LNCaP clone FGC (cell line): ENCODE results near the gene ZSCAN5A.
A peak's percentile ranks its signal among the peaks of the same experiment; 100 is the strongest.

Source experiments
- DNase-seq: peaks from one replicate; pipeline ENCODE4 v3.0.0-alpha.2; 2011; ENCODE audit warnings: low read depth
- H3K4me3 ChIP-seq: 2 replicates; pipeline ENCODE4 v1.5.1; 2011; ENCODE audit warnings: mild to moderate bottlenecking, low read depth, low read length, control low read depth
- TF ChIP-seq, protein P1 (sequence below): IDR thresholded peaks from 2 replicates; pipeline ENCODE4 v1.5.1; 2012; ENCODE audit warnings: mild to moderate bottlenecking; ENCODE audit not compliant: control insufficient read depth, insufficient read depth; ENCODE audit errors: extremely low read depth

ZSCAN5A gene

DNA sequence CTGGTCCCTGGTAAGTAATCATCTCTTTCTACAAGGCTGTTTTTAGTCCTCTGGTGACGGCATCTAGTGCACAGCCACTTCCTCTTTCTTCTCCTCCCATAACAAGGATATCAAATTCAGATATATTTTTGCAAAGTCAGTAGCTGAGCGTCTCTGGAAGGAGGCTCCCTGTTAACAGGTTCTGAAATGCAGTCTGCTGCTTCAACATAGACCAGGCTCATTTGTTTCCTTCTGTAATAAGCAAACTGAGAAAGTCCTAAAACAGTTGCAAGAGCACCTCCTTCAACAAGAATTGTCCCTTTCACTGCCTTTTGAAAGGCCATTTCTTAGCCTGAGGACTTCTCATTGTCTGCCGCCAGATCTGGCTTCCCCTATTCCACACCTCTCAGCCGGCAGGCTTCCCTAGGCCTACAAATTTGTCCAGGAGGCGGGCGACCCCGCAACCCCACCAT lies 7.4 kb upstream of the ZSCAN5A start:
- H3K4me3 ChIP-seq = no peak overlapping the region
- no peak for DNase-seq
- TF ChIP-seq, protein P1, sequence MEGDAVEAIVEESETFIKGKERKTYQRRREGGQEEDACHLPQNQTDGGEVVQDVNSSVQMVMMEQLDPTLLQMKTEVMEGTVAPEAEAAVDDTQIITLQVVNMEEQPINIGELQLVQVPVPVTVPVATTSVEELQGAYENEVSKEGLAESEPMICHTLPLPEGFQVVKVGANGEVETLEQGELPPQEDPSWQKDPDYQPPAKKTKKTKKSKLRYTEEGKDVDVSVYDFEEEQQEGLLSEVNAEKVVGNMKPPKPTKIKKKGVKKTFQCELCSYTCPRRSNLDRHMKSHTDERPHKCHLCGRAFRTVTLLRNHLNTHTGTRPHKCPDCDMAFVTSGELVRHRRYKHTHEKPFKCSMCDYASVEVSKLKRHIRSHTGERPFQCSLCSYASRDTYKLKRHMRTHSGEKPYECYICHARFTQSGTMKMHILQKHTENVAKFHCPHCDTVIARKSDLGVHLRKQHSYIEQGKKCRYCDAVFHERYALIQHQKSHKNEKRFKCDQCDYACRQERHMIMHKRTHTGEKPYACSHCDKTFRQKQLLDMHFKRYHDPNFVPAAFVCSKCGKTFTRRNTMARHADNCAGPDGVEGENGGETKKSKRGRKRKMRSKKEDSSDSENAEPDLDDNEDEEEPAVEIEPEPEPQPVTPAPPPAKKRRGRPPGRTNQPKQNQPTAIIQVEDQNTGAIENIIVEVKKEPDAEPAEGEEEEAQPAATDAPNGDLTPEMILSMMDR = no peak

DNA sequence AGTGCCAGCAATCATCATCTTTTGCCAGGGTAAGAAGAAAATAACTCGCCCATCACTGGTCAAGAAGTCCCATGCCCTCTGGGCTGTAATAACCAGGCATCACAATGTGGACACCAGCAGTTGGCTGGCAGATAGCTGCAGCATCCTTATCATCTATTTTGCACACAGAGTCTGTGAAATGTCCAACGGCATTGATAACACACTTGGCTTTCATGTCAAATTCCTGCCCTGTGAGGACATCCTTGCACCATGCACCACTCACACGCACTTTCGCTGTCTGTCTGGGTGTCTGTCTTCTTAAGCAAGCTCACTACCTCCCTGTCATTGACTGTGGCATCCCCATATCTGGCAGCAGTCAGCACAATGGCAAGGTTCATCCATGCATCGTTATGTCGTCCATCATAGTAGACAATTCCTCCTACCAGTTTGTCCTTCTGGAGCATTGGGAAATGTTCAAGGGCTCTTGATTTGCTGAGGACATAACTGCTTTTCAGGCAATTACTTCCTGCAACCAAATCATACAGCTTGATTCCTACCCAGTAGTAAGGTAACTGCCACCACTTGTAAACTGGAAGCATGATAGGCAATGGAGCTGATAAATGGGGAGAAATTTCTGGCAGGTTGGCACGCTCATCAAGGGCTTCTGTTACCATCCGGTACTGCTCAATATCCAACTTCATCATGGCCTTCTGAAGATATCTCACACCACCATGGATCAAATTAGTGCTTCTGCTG lies 6.8 kb upstream of the ZSCAN5A start:
- H3K4me3 ChIP-seq = no peak overlapping the region
- DNase-seq = no peak
- TF ChIP-seq, protein P1 = no peak

DNA sequence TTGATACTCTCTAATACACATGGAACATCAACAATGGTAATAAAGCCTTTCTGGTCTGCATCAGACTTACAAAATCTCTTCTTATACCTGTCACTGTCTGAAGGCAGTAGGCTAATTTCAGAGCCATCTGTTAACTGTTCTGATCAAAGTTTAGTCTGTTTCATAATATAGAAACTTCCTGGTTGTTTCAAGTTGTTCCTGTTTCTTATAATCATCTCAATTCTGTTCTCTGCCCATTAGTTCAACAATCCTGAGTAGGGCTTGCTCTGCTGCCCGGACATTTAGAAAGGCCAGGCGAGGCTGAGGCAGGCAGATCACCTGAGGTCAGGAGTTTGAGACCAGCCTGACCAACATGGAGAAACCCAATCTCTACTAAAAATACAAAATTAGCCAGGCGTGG lies 5.4 kb upstream of the ZSCAN5A start:
- no peak overlapping the region for H3K4me3 ChIP-seq
- TF ChIP-seq, protein P1 = no peak
- DNase-seq = no peak

DNA sequence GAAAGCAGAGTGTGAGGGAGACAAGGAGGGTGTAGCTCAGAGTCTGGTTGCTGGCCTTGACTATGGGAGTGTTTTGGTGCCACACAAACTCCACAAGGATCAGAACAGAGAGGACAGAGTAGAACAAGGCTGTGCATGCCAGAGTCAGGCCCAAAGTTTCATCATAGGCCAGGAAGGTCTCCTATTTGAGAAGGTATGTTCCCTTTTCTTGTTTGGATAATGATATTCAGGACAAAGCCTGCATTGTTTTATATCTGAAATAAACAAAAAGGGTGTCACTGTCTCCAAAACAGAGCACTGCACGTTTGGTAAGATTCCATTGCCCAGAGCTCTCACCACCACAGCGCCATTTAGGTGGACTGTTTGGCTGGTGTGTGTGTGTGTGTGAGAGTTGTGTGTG lies 3.1 kb upstream of the ZSCAN5A start:
- no peak overlapping the region for H3K4me3 ChIP-seq
- TF ChIP-seq, protein P1 = no peak
- no peak for DNase-seq

DNA sequence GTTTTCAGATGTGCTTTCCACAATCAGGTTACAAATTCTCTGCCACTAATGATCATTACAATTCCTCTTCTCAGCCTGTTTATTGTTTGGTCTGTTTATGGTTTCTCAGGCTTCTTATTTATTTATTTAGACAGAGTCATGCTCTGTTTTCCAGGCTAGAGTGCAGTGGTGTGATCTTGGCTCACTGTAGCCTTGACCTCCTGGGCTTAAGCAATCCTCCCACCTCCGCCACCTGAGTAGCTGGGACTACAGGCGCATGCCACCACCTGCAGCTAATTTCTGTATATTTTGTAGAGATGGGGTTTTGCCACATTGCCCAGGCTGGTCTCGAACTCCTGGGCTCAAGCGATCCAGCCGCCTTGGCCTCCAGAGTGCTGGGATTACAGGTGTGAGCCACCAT lies 2.1 kb upstream of the ZSCAN5A start:
- H3K4me3 ChIP-seq = no peak overlapping the region
- DNase-seq = no peak
- TF ChIP-seq, protein P1 = no peak

DNA sequence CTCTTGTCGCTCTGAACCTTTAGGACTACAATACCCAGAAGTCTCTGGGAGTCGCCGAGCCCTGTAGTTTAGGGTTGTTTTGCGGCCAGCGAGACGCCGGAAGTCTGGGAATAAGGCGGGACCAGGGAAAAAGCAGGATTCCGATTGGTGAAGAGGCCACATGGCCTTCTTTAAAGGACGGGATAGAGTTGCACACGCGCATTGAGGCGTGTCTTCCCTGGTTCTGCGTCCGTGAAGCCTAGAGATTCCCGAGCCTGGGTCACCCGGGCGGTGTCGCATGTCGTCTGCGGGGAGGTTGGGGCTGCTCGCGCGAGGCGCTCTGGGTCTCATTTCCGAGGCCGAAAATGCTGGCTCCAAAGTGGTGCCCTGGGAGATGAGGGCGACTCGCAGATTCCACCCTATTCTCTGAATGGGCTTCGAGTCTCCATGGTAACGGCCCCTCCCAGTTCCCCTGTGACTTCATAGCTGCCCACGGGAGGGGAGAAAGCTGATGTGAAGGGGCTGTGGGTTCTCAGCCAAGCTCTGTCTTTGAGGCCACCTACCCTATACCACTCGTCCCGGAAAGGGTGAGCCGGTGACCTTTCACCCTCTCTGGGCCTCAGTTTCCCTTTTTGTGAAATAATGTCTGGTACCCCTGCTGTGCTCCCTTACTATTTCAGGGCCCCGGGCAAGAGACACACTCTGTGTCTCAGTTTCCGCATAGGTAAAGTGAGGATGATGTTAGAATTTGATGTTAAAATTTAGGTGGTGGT lies 614 bp upstream of the ZSCAN5A start:
- DNase-seq = peak; percentile 97
- H3K4me3 ChIP-seq = peak overlapping the region; percentile 85
- TF ChIP-seq, protein P1 = no peak
